Fibroblast of lung (primary cell): ENCODE results near the gene AASS. TPM values are rescaled to one million over a fixed set of nuclear protein-coding genes. Genes with fewer than 3 reads are reported as not detected.

Source experiments
- DNase-seq, 2 donors: peaks; one replicate each; pipeline versions ENCODE4 v3.0.0 to v3.0.0-alpha.2; 2010; ENCODE audit warnings: low read depth in 2 of 2
- H2AFZ ChIP-seq: 2 replicates; pipeline ENCODE4 v1.5.1; 2012; ENCODE audit warnings: low read length, control low read depth, inconsistent platforms
- H3K27ac ChIP-seq: 2 replicates; pipeline ENCODE4 v1.5.1; 2011; ENCODE audit warnings: low read length, control low read depth; ENCODE audit not compliant: insufficient read depth
- H3K27me3 ChIP-seq: 2 replicates; pipeline ENCODE4 v1.5.1; 2011; ENCODE audit warnings: mild to moderate bottlenecking, low read length; ENCODE audit not compliant: control insufficient read depth, insufficient read depth
- H3K36me3 ChIP-seq: 2 replicates; pipeline ENCODE4 v1.5.1; 2011; ENCODE audit warnings: low read length; ENCODE audit not compliant: control insufficient read depth, insufficient read depth
- H3K4me1 ChIP-seq: 2 replicates; pipeline ENCODE4 v1.5.1; 2011; ENCODE audit warnings: low read length; ENCODE audit not compliant: control insufficient read depth, insufficient read depth; ENCODE audit errors: extremely low read depth
- H3K4me2 ChIP-seq: 2 replicates; pipeline ENCODE4 v1.5.1; 2011; ENCODE audit warnings: low read length, control low read depth; ENCODE audit not compliant: insufficient read depth; ENCODE audit errors: extremely low read depth
- H3K4me3 ChIP-seq, 4 experiments: fragments of 200-600 bp in 1 of 4; sonication (generic) in 1 of 4; replicated peaks in 1 of 4; 2 replicates each; pipeline ENCODE4 v1.5.1; 2011 to 2016; ENCODE audit warnings: low read length in 4 of 4, low read depth in 3 of 4, mild to moderate bottlenecking in 3 of 4, control low read depth in 2 of 4, inconsistent platforms in 1 of 4, mixed read lengths in 1 of 4; ENCODE audit not compliant: insufficient read depth in 1 of 4; ENCODE audit errors: control extremely low read depth in 1 of 4
- H3K79me2 ChIP-seq: 2 replicates; pipeline ENCODE4 v1.5.1; 2012; ENCODE audit warnings: mild to moderate bottlenecking, low read length, inconsistent platforms; ENCODE audit not compliant: control insufficient read depth, insufficient read depth
- H3K9ac ChIP-seq: 2 replicates; pipeline ENCODE4 v1.5.1; 2011; ENCODE audit warnings: mild to moderate bottlenecking, low read length, control low read depth; ENCODE audit not compliant: insufficient read depth
- H3K9me3 ChIP-seq: 2 replicates; pipeline ENCODE4 v1.5.1; 2012; ENCODE audit warnings: low read depth, low read length; ENCODE audit not compliant: control insufficient read depth, insufficient read depth
- H4K20me1 ChIP-seq: 2 replicates; pipeline ENCODE4 v1.5.1; 2011; ENCODE audit warnings: low read length; ENCODE audit not compliant: control insufficient read depth, insufficient read depth; ENCODE audit errors: extremely low read depth
- EZH2 ChIP-seq: IDR thresholded peaks from 2 replicates; pipeline ENCODE4 v1.5.1; 2012; ENCODE audit warnings: low read length, control low read depth, mild to moderate bottlenecking; ENCODE audit errors: missing control alignments
- polyA plus RNA-seq, 2 donors: library from polyadenylated mRNA; depleted of rRNA in 1 of 2; stranded (reverse) in 1 of 2; unstranded in 1 of 2; fragments of >200 nt; gene quantifications; 2 replicates each; pipeline ENCODE4 v1.2.1, GENCODE V29; 2011 to 2012; ENCODE audit warnings: missing spikeins in 1 of 2
- total RNA-seq: library from RNA; depleted of rRNA; stranded (reverse); fragments of >200 nt; gene quantifications from 2 replicates; pipeline ENCODE4 v1.2.1, GENCODE V29; 2014
- TF ChIP-seq, protein P1 (sequence below), 2 donors: IDR thresholded peaks in 1 of 2; conservative IDR thresholded peaks in 1 of 2; 1 replicate in 1 of 2; 2 replicates in 1 of 2; pipeline ENCODE4 v1.5.1; 2011 to 2012; ENCODE audit warnings: low read length in 2 of 2, control low read depth in 1 of 2, inconsistent platforms in 1 of 2, low read depth in 1 of 2, mild to moderate bottlenecking in 1 of 2

Gene AASS
- total and polyA plus RNA-seq, 2 donors (not counting 1 experiment from before 2014, with no cell fraction given) = 8.6 to 49.2 TPM

DNA sequence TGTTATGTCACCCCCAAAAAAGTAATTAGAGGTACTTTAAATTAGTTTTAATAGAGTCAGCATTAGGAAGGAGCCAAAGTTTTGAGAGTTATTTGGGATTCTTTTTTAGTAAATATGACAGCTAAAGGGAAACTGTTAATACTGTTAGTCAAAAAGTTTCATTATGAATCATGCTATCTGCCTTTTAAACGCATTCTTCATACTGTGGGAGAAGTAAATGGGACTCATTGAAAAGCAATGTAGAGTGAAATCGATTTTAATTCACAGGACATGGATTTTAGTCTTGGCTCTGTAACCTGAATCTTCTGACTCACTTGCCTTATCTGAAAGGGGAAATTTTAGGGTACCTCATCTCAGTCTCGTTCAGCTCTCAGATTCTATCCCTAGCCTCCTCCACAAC, 105.1 kb downstream of the AASS start:
- Histone ChIP-seq H3K9me3 (no peaks in the 10 kb centered on the region), H3K4me2 (no peak overlapping the region), H3K4me1 (no peaks in the 10 kb centered on the region), H3K27me3 (no peaks in the 10 kb centered on the region), H2AFZ (no peak overlapping the region), H3K27ac (no peak overlapping the region), H4K20me1 (no peaks in the 10 kb centered on the region), H3K79me2 (no peaks in the 10 kb centered on the region), H3K9ac (no peak overlapping the region), H3K4me3 (no peak overlapping the region), H3K36me3 (no peaks in the 10 kb centered on the region)
- TF ChIP-seq EZH2 = no peak
- TF ChIP-seq, protein P1, sequence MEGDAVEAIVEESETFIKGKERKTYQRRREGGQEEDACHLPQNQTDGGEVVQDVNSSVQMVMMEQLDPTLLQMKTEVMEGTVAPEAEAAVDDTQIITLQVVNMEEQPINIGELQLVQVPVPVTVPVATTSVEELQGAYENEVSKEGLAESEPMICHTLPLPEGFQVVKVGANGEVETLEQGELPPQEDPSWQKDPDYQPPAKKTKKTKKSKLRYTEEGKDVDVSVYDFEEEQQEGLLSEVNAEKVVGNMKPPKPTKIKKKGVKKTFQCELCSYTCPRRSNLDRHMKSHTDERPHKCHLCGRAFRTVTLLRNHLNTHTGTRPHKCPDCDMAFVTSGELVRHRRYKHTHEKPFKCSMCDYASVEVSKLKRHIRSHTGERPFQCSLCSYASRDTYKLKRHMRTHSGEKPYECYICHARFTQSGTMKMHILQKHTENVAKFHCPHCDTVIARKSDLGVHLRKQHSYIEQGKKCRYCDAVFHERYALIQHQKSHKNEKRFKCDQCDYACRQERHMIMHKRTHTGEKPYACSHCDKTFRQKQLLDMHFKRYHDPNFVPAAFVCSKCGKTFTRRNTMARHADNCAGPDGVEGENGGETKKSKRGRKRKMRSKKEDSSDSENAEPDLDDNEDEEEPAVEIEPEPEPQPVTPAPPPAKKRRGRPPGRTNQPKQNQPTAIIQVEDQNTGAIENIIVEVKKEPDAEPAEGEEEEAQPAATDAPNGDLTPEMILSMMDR (conservative IDR thresholded peaks at IDR 0.05 in 1 of 2, IDR thresholded peaks at IDR 0.05 in 1 of 2; ENCODE audit: low read depth in 1 of 2, low read length in 2 of 2) = no peak
- DNase-seq = peak in 1 of 2 donors; percentile 64

DNA sequence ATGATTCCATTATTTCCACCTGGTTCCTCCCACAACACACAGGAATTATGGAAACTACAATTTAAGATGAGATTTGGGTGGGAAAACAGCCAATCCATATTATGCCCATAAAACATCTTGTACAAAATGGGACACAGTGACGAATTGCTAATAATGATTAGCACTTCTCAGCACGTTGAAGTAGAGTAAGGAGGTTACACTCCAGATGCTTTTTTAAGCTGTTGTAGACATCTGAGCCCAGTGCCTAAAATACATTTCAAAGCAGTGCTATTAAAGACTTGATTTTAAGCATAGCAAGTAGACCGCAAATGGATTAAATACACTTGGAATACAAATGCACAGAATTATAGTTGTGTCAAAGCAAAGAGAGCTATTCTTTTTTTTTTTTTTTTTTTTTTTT, 105.9 kb downstream of the AASS start:
- TF ChIP-seq, protein P1 (conservative IDR thresholded peaks at IDR 0.05 in 1 of 2, IDR thresholded peaks at IDR 0.05 in 1 of 2; ENCODE audit: low read depth in 1 of 2, low read length in 2 of 2) = no peak
- TF ChIP-seq EZH2 = no peak
- H3K4me1 ChIP-seq = no peaks in the 10 kb centered on the region
- H3K4me2 ChIP-seq = no peak overlapping the region
- H3K27ac ChIP-seq = no peak overlapping the region
- no peaks in the 10 kb centered on the region for H3K27me3 ChIP-seq
- H4K20me1 ChIP-seq = no peaks in the 10 kb centered on the region
- no peaks in the 10 kb centered on the region for H3K36me3 ChIP-seq
- no peak overlapping the region for H3K4me3 ChIP-seq
- no peak for DNase-seq
- no peaks in the 10 kb centered on the region for H3K9me3 ChIP-seq
- no peak overlapping the region for H2AFZ ChIP-seq
- no peak overlapping the region for H3K9ac ChIP-seq
- H3K79me2 ChIP-seq = no peaks in the 10 kb centered on the region

DNA sequence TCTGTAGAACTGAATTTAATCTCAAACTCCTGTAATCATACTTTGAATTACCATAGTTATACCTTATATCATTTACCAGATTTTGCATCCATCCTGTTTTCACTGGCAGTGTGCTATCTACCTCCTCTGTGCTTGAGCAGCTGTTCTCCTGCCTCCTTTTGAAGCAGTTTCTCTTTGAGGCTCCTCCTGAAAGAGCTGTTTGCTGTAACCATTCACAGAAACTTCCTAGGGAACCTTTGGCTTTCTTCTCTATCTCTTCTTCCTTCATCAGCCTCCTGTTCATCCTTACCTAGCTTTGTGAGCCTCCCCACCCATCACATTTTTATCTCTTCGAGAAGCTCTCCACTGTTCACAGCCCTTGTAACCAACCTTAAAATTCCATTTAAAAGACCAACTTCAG, 108.2 kb downstream of the AASS start:
- no peak overlapping the region for H3K27ac ChIP-seq
- no peak overlapping the region for H3K4me2 ChIP-seq
- no peaks in the 10 kb centered on the region for H3K9me3 ChIP-seq
- no peaks in the 10 kb centered on the region for H3K27me3 ChIP-seq
- H2AFZ ChIP-seq = no peak overlapping the region
- TF ChIP-seq, protein P1 (conservative IDR thresholded peaks at IDR 0.05 in 1 of 2, IDR thresholded peaks at IDR 0.05 in 1 of 2; ENCODE audit: low read depth in 1 of 2, low read length in 2 of 2) = no peak
- TF ChIP-seq EZH2 = no peak
- no peak overlapping the region for H3K9ac ChIP-seq
- no peak for DNase-seq
- no peaks in the 10 kb centered on the region for H3K36me3 ChIP-seq
- H3K4me3 ChIP-seq = no peak overlapping the region
- no peaks in the 10 kb centered on the region for H3K79me2 ChIP-seq
- H3K4me1 ChIP-seq = no peaks in the 10 kb centered on the region
- no peaks in the 10 kb centered on the region for H4K20me1 ChIP-seq
